Activated B cell treated with CpG ODN at 0.5 μM for 24 hours (primary cell): ENCODE results near the gene AHDC1. TPM values are rescaled to one million over a fixed set of nuclear protein-coding genes. Genes with fewer than 3 reads are reported as not detected.

ENCODE experiments used
- ATAC-seq: fragments of 200-7000 bp; cut with Tn5 transposase; one replicate; pipeline ENCODE4 v1.10.0; 2021; ENCODE audit warnings: low read depth, mild to moderate bottlenecking, moderate library complexity
- CTCF ChIA-PET: fragments of 350-600 bp; sonication (Branson Sonifier 250); formaldehyde crosslinking; loops from one replicate; lab custom pipeline; 2021; ENCODE audit warnings: antibody characterized with exemption; lab: Charles Lee
- POLR2A ChIA-PET: fragments of 350-600 bp; sonication (Branson Sonifier 250); formaldehyde crosslinking; loops from one replicate; lab custom pipeline; 2021; ENCODE audit warnings: antibody characterized with exemption; lab: Charles Lee
- DNase-seq: peaks from one replicate; pipeline ENCODE4 v3.0.0; 2022
- H3K27ac Mint-ChIP-seq: one replicate; pipeline ENCODE4 v1.8.0; 2020; ENCODE audit warnings: mixed read lengths
- H3K27me3 Mint-ChIP-seq: one replicate; pipeline ENCODE4 v1.8.0; 2021; ENCODE audit warnings: mixed read lengths
- H3K36me3 Mint-ChIP-seq: one replicate; pipeline ENCODE4 v1.8.0; 2021; ENCODE audit warnings: low read depth, mixed read lengths
- H3K4me1 Mint-ChIP-seq: one replicate; pipeline ENCODE4 v1.8.0; 2021; ENCODE audit warnings: mixed read lengths
- H3K4me3 Mint-ChIP-seq: one replicate; pipeline ENCODE4 v1.8.0; 2020; ENCODE audit warnings: mild to moderate bottlenecking, mixed read lengths
- H3K9me3 Mint-ChIP-seq: one replicate; pipeline ENCODE4 v1.8.0; 2020; ENCODE audit warnings: mixed read lengths
- CTCF ChIP-seq: fragments of 200-600 bp; IDR thresholded peaks from one replicate; pipeline ENCODE4 v1.8.0; 2022; ENCODE audit warnings: antibody characterized with exemption, mild to moderate bottlenecking
- intact Hi-C: fragments of 100-400 bp; cut with micrococcal nuclease; formaldehyde crosslinking; loops from one replicate; pipeline ENCODE4 v1.15.1; 2024
- total RNA-seq: library from RNA; stranded (reverse); gene quantifications from 2 replicates; pipeline ENCODE4 v1.2.3, GENCODE V29; 2022

AHDC1 gene
- total RNA-seq, 1 donor from 2014 or later = 22.4 TPM

GRCh38 chr1:27525296-27526272, 78.4 kb downstream of the AHDC1 start:
- Mint-ChIP-seq H3K4me3 (peak overlapping the region; percentile 41), H3K27ac (peak overlapping the region; percentile 79), H3K27me3 (no peaks in the 10 kb centered on the region), H3K4me1 (peaks cover 76% of the 10 kb centered on the region), H3K36me3 (no peaks in the 10 kb centered on the region), H3K9me3 (no peaks in the 10 kb centered on the region)
- DNase-seq = peak; percentile 51
- intact Hi-C loops = loop anchor here (1.0 to 5.0 kb wide), 3 partner anchors 35 to 109 kb away; partner anchors contain the start of gene WASF2
- ChIA-PET POLR2A (interaction anchor here (0.5 to 2.5 kb wide), 16 partner anchors 20 to 137 kb away, joined by 3 to 16 read pairs (median 4); no protein-coding TSS in a partner anchor), CTCF (interaction anchor here (1.2 to 2.5 kb wide), 3 partner anchors 31 to 144 kb away, joined by 3 to 11 read pairs (median 7); no protein-coding TSS in a partner anchor)
- ATAC-seq = peak; percentile 64
- TF ChIP-seq CTCF = no peak

DNA sequence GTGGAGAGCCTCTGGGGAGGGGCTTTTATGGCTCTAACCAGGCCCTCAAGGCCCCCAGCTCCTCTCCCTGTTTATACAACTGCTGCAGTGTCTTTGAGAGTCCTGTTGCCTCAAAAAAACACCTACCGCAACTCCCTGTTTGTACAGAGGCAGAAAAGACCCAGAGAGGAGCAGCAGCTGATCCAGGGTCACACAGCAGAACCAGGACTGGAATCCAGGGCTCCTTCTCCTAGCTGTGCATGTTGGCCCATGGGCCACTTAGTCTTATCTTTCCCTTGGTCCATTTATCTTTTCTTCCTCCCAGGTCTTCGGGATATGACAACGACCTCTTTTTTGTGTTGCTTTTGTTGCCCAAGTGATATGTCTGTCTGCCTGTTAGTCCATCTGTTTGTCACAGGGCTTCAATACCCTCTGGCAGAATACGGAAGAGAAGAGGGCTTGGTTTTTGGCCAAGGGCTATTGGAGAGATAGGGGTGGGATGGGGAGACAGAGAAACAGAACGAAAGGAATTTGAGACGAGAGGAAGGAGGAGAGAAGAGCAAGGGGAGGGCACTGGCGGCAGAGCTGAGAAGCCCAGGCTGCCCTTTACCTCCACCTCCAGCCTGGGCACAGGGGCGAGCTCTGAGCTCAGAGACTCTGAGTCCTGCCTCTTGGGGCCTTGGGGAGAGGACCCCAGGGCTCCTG, 80.5 kb downstream of the AHDC1 start:
- peaks cover 64% of the 10 kb centered on the region for H3K4me1 Mint-ChIP-seq
- POLR2A ChIA-PET = interaction anchor here (1.1 kb wide), 1 partner anchor 15 kb away, joined by 3 read pairs; no protein-coding TSS in a partner anchor
- CTCF ChIA-PET = interaction anchor here (0.8 kb wide), 1 partner anchor 83 kb away, joined by 3 read pairs; no protein-coding TSS in a partner anchor
- no peak overlapping the region for H3K4me3 Mint-ChIP-seq
- no peaks in the 10 kb centered on the region for H3K36me3 Mint-ChIP-seq
- ATAC-seq = no peak
- H3K27me3 Mint-ChIP-seq = no peaks in the 10 kb centered on the region
- peak; percentile 19 for DNase-seq
- intact Hi-C loops = loop anchor here (5.0 kb wide), 1 partner anchor 34 kb away; no protein-coding TSS in a partner anchor
- H3K27ac Mint-ChIP-seq = peak overlapping the region; percentile 43
- no peak for TF ChIP-seq CTCF
- no peaks in the 10 kb centered on the region for H3K9me3 Mint-ChIP-seq

GRCh38 chr1:27522432-27523336, 81.3 kb downstream of the AHDC1 start:
- H3K27me3 Mint-ChIP-seq = no peaks in the 10 kb centered on the region
- ATAC-seq (no peak), DNase-seq (no peak)
- no peak for TF ChIP-seq CTCF
- peaks cover 61% of the 10 kb centered on the region for H3K4me1 Mint-ChIP-seq
- no peaks in the 10 kb centered on the region for H3K36me3 Mint-ChIP-seq
- intact Hi-C loops = loop anchor here (5.0 kb wide), 1 partner anchor 35 kb away; no protein-coding TSS in a partner anchor
- no peak overlapping the region for H3K4me3 Mint-ChIP-seq
- ChIA-PET POLR2A (no interaction called here), CTCF (interaction anchor here (0.8 kb wide), 1 partner anchor 84 kb away, joined by 3 read pairs; no protein-coding TSS in a partner anchor)
- no peak overlapping the region for H3K27ac Mint-ChIP-seq
- H3K9me3 Mint-ChIP-seq = no peaks in the 10 kb centered on the region

- ChIA-PET POLR2A (no interaction called here), CTCF (interaction anchor here (0.9 kb wide), 1 partner anchor 105 kb away, joined by 3 read pairs; no protein-coding TSS in a partner anchor)
- no peaks in the 10 kb centered on the region for H3K9me3 Mint-ChIP-seq
- H3K27me3 Mint-ChIP-seq = no peaks in the 10 kb centered on the region
- H3K27ac Mint-ChIP-seq = no peak overlapping the region
- DNase-seq (no peak), ATAC-seq (no peak)
- intact Hi-C loops = loop anchor here (5.0 kb wide), 1 partner anchor 35 kb away; no protein-coding TSS in a partner anchor
- H3K4me3 Mint-ChIP-seq = peak overlapping the region; percentile 16
- peaks cover 57% of the 10 kb centered on the region for H3K4me1 Mint-ChIP-seq
- TF ChIP-seq CTCF = no peak
- no peaks in the 10 kb centered on the region for H3K36me3 Mint-ChIP-seq
Measured at GRCh38 chr1:27521861-27522431, 82.0 kb downstream of the AHDC1 start.
